GM12872 (cell line): ENCODE results near the gene MARCHF10.

Source experiments
- CTCF ChIP-seq: IDR thresholded peaks from 3 replicates; pipeline ENCODE4 v1.5.1; 2011; ENCODE audit warnings: low read depth, mild to moderate bottlenecking, low read length, moderate library complexity; ENCODE audit not compliant: insufficient read depth

The MARCHF10 gene

GRCh38 chr17:62657145-62657665 lies 150.9 kb downstream of the MARCHF10 start:
- TF ChIP-seq CTCF = no peak

GRCh38 chr17:62656446-62656845 lies 151.7 kb downstream of the MARCHF10 start:
- TF ChIP-seq CTCF = no peak

- TF ChIP-seq CTCF = no peak
These were observed 152.5 kb downstream of the MARCHF10 start for GRCh38 chr17:62655656-62656055.

GRCh38 chr17:62653826-62654761 lies 154.0 kb downstream of the MARCHF10 start:
- no peak for TF ChIP-seq CTCF

GRCh38 chr17:62653002-62653825 lies 154.9 kb downstream of the MARCHF10 start:
- no peak for TF ChIP-seq CTCF

- no peak for TF ChIP-seq CTCF
These were observed 155.7 kb downstream of the MARCHF10 start for GRCh38 chr17:62652251-62653001.
